ENCODE measurements around the gene SREK1.

Gene SREK1

GRCh38 chr5:66231508-66231907, 87.4 kb downstream of the SREK1 start:
- H3K27ac ChIP-seq = no peak overlapping the region
- TF ChIP-seq CTCF (IDR thresholded peaks at IDR 0.05) = no peak
- no peak for DNase-seq (ENCODE audit: low spot score)
- H3K4me3 ChIP-seq = no peak overlapping the region

GRCh38 chr5:66232275-66232674, 88.2 kb downstream of the SREK1 start:
- Histone ChIP-seq H3K27ac (no peak overlapping the region), H3K4me3 (no peak overlapping the region)
- TF ChIP-seq CTCF (IDR thresholded peaks at IDR 0.05) = no peak
- no peak for DNase-seq (ENCODE audit: low spot score)

GRCh38 chr5:66232706-66233445, 88.8 kb downstream of the SREK1 start:
- no peak overlapping the region for H3K27ac ChIP-seq
- no peak for TF ChIP-seq CTCF (IDR thresholded peaks at IDR 0.05)
- DNase-seq (ENCODE audit: low spot score) = no peak
- no peak overlapping the region for H3K4me3 ChIP-seq

All from coronary artery (tissue), 2 donors.